GM23248 (cell line): Measurements from ENCODE around the gene APOL1. TPM values are rescaled to one million over a fixed set of nuclear protein-coding genes. Genes with fewer than 3 reads are reported as not detected.

Experiments
- DNase-seq: peaks from one replicate; pipeline ENCODE4 v3.0.0-alpha.2; 2015
- H2AFZ ChIP-seq: fragments of 200-600 bp; sonication (generic); 2 replicates; pipeline ENCODE4 v1.6.1; 2016; ENCODE audit warnings: antibody characterized with exemption
- H3F3A ChIP-seq: fragments of 200-600 bp; sonication (generic); 2 replicates; pipeline ENCODE4 v1.6.1; 2016; ENCODE audit warnings: mild to moderate bottlenecking, antibody characterized with exemption, mixed run types; ENCODE audit not compliant: insufficient read depth
- H3K27ac ChIP-seq: fragments of 200-600 bp; sonication (generic); 2 replicates; pipeline ENCODE4 v1.5.1; 2016; ENCODE audit warnings: mild to moderate bottlenecking
- H3K27me3 ChIP-seq: fragments of 200-600 bp; sonication (generic); replicated peaks from 2 replicates; pipeline ENCODE4 v1.6.1; 2016; ENCODE audit warnings: mild to moderate bottlenecking; ENCODE audit not compliant: insufficient read depth
- H3K36me3 ChIP-seq: fragments of 200-600 bp; sonication (generic); 2 replicates; pipeline ENCODE4 v1.6.1; 2016; ENCODE audit warnings: low read depth, mild to moderate bottlenecking
- H3K4me1 ChIP-seq: fragments of 200-600 bp; sonication (generic); 2 replicates; pipeline ENCODE4 v1.6.1; 2016; ENCODE audit warnings: mild to moderate bottlenecking; ENCODE audit not compliant: insufficient read depth
- H3K4me2 ChIP-seq: fragments of 200-600 bp; sonication (generic); one replicate; pipeline ENCODE4 v1.6.1; 2016; ENCODE audit warnings: mild to moderate bottlenecking; ENCODE audit not compliant: unreplicated experiment
- H3K4me3 ChIP-seq: fragments of 200-600 bp; sonication (generic); 2 replicates; pipeline ENCODE4 v1.5.1; 2016; ENCODE audit warnings: mild to moderate bottlenecking
- H3K79me2 ChIP-seq: fragments of 200-600 bp; sonication (generic); 2 replicates; pipeline ENCODE4 v1.6.1; 2016; ENCODE audit warnings: mild to moderate bottlenecking; ENCODE audit not compliant: insufficient read depth
- H3K9ac ChIP-seq: fragments of 200-600 bp; sonication (generic); 2 replicates; pipeline ENCODE4 v1.6.1; 2016; ENCODE audit warnings: mild to moderate bottlenecking
- H3K9me2 ChIP-seq: fragments of 200-600 bp; sonication (generic); 2 replicates; pipeline ENCODE4 v1.6.1; 2016; ENCODE audit warnings: mixed run types, mild to moderate bottlenecking, moderate library complexity; ENCODE audit not compliant: insufficient read depth
- H3K9me3 ChIP-seq: fragments of 200-600 bp; sonication (generic); one replicate; pipeline ENCODE4 v1.6.1; 2017; ENCODE audit warnings: low read depth
- H4K20me1 ChIP-seq: fragments of 200-600 bp; sonication (generic); 2 replicates; pipeline ENCODE4 v1.6.0; 2016; ENCODE audit not compliant: insufficient read depth
- EZH2 ChIP-seq: fragments of 200-600 bp; sonication (generic); IDR thresholded peaks from 2 replicates; pipeline ENCODE4 v1.6.1; 2018; ENCODE audit warnings: antibody characterized with exemption, mild to moderate bottlenecking; ENCODE audit not compliant: insufficient read depth, poor library complexity, severe bottlenecking
- EZH2phosphoT487 ChIP-seq: fragments of 200-600 bp; sonication (generic); IDR thresholded peaks from 2 replicates; pipeline ENCODE4 v1.6.1; 2018; ENCODE audit warnings: antibody characterized with exemption, moderate library complexity, mild to moderate bottlenecking, low read depth; ENCODE audit not compliant: insufficient read depth
- WGBS, 2 experiments: methylation state at CpG; one replicate each; pipeline ENCODE4 v1.1.6; 2015 to 2017; ENCODE audit warnings: low lambda C conversion rate in 2 of 2, low coverage in 1 of 2; ENCODE audit errors: missing lambda C conversion rate in 2 of 2; 5-methylcytosine and 5-hydroxymethylcytosine counted together
- in situ Hi-C: fragments of 300-500 bp; cut with MboI; formaldehyde crosslinking; loops from 2 replicates; pipeline ENCODE4 v1.15.0; 2020
- polyA plus RNA-seq: library from polyadenylated mRNA; unstranded; fragments of >200 nt; fragmentation: Nextera tagmentation; extraction: Ambion mirVana; gene quantifications from 2 replicates; pipeline ENCODE4 v1.2.1, GENCODE V29; 2016
- total RNA-seq: library from RNA; depleted of rRNA; stranded (reverse); fragments of >200 nt; shearing (Covaris generic); gene quantifications from 2 replicates; pipeline ENCODE4 v1.2.3, GENCODE V29; 2014

APOL1 gene
- total and polyA plus RNA-seq, 2 experiments from 2014 or later, result 8.3 to 12.8 TPM

- H3K36me3 ChIP-seq, result no peaks in the 10 kb centered on the region
- no peaks in the 10 kb centered on the region for H3K9me3 ChIP-seq
- peaks cover 20% of the 10 kb centered on the region for H3K4me1 ChIP-seq
- H3K9ac ChIP-seq, result peak overlapping the region; percentile 92
- H3F3A ChIP-seq, result peaks cover 18% of the 10 kb centered on the region; the same call in 1 of the 2 replicates
- DNase-seq, result no peak
- in situ Hi-C loops, result no loop called here
- peak overlapping the region; percentile 89 for H3K27ac ChIP-seq
- H3K4me3 ChIP-seq, result peak overlapping the region; percentile 81
- H3K9me2 ChIP-seq, result no peaks in the 10 kb centered on the region
- H2AFZ ChIP-seq, result peak overlapping the region; percentile 77
- peak overlapping the region; percentile 100 for H3K4me2 ChIP-seq
- H4K20me1 ChIP-seq, result no peaks in the 10 kb centered on the region
- WGBS, 2 experiments, result 1 to 2% methylated on average over 4 of the region's 4 CpGs
- peaks cover 50% of the 10 kb centered on the region for H3K79me2 ChIP-seq
- no peak for TF ChIP-seq EZH2phosphoT487
- no peak for TF ChIP-seq EZH2
- no peaks in the 10 kb centered on the region for H3K27me3 ChIP-seq
Measured at GRCh38 chr22:36239150-36239400, 13.9 kb upstream of the APOL1 start.

DNA sequence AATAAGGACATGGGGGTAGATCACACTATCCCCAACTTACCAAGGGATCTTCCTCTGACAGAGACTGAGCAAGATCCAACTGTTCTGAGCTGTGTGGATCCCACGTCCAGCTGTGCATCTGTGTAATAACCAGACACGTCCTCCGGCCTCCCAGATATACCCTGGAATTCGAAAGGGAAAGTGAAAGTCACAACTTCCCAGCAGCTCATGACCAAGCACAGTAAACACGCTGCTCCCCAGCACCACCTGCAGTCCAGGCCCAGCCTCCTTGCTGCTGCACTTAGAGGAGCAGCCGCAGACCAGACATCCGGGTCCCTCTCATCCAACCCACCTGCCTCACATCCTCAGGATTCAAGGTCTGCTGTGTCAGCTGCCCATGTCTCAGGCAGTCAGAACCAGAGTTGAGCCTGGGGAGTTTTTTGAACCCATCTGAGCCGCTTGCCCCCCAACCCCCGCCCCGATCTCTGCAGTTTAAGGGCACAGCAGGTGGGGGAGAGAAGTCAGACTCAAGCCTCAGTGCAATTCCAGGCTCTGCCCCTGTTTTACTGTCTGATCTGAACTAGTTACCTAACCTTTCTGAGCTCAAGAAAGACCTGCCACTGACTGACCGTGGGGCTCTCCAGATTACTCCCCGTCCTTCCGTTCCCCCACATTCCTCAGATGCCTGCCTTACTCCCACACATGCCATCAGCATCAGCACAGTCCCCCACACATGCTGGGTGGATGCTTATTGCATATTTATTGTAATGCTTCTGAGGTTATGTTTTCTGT lies 13.3 kb upstream of the APOL1 start, which contains the start of gene APOL2:
TSS of gene APOL2 (minus strand) at position 127 of the 771 bp plus-strand sequence. CDS start 6,365 bp downstream, outside the sequence.
- peak within 1 kb of the TSS; percentile 81 for H3K4me3 ChIP-seq
- peak within 1 kb of the TSS; percentile 100 for H3K4me2 ChIP-seq
- H3K27ac ChIP-seq, result peak within 1 kb of the TSS; percentile 89
- no peaks in the 10 kb centered on the region for H3K9me2 ChIP-seq
- in situ Hi-C loops, result no loop called here
- H4K20me1 ChIP-seq, result no peaks in the 10 kb centered on the region
- H3K27me3 ChIP-seq, result no peaks in the 10 kb centered on the region
- no peaks in the 10 kb centered on the region for H3K36me3 ChIP-seq
- DNase-seq, result peak; percentile 96
- 5 to 6% methylated on average over 12 to 13 of the region's 13 CpGs for WGBS, 2 experiments
- H3K9ac ChIP-seq, result peak within 1 kb of the TSS; percentile 92
- H2AFZ ChIP-seq, result peak within 1 kb of the TSS; percentile 77
- TF ChIP-seq EZH2 (no peak), EZH2phosphoT487 (no peak)
- H3K9me3 ChIP-seq, result no peaks in the 10 kb centered on the region
- peaks cover 23% of the 10 kb centered on the region; the same call in 1 of the 2 replicates for H3F3A ChIP-seq
- H3K79me2 ChIP-seq, result peaks cover 45% of the 10 kb centered on the region
- peaks cover 20% of the 10 kb centered on the region for H3K4me1 ChIP-seq

DNA sequence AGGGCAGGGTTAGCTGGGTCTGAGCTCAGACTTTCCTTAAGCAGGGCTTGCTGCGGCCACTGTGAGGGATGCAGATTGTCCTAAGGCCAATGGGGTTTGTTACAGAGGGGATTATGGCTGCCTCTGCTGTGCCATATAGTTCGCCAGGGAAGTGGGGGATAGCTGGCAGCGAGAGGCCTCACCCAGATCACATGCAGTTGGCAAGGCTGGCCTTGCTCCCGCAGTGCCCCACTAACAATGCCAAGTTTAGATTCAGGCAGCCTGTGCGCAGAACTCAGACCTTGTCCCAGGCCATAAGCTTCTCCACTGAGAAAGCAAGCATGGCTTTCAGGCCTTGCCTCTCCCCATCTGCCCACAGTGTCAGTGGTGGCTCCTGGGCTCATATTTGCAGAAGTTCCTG lies 8.9 kb upstream of the APOL1 start:
- WGBS, 2 experiments, result 50 to 52% methylated on average over 5 of the region's 5 CpGs
- no peak overlapping the region for H3K27ac ChIP-seq

DNA sequence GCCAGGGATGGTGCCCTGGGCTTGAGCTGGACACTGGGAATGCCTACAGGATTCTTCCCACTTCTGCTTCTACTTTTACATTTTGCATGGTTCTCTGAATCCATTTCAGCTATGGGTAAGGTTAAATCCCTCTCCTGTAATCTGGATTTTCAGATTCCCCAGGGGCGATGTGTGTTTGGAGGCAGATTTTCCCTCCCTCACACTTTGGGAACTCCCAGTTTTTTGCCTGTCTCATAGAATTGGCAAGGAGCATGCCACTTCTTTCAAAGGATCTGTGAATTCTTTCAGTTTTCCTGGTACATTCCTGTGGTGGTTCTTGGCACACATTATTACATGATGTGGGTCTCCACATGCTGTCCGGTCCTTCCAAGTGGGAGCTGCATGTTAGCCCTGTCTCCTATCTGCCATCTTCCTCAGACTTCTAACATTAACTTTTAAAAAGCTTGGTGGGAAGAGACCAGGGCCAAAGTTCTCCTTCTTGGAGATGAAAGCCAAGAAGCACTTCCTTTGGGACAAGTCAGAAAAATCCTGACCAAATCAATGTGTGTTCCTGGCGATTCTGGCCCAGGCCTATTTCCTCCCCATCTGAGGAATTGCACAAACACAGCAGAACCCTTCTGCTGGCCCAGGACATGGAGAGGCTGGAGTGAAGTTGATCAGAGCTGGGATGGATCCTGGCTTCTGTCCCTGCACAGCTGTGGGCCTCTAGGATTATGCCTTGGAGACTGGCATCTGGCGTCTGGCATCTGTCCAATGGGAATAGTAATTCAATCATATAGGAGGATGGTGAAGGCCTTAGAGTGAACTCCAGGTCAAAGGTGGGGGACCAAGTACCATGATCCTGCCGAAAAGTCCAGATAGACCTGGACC lies 8.2 kb upstream of the APOL1 start:
- H3K9ac ChIP-seq, result no peak overlapping the region
- no peaks in the 10 kb centered on the region for H4K20me1 ChIP-seq
- H2AFZ ChIP-seq, result 0 out of 2 replicates have a peak overlapping the region, but pooled peaks have one; percentile 4
- in situ Hi-C loops, result no loop called here
- 27 to 41% methylated on average over 5 of the region's 5 CpGs for WGBS, 2 experiments
- H3K9me2 ChIP-seq, result no peaks in the 10 kb centered on the region
- H3K9me3 ChIP-seq, result no peaks in the 10 kb centered on the region
- H3K4me1 ChIP-seq, result peaks cover 22% of the 10 kb centered on the region
- H3K27ac ChIP-seq, result 0 out of 2 replicates have a peak overlapping the region, but pooled peaks have one; percentile 4
- no peak overlapping the region for H3K4me3 ChIP-seq
- H3K36me3 ChIP-seq, result no peaks in the 10 kb centered on the region
- no peak for TF ChIP-seq EZH2
- DNase-seq, result peak; percentile 55
- H3K79me2 ChIP-seq, result no peaks in the 10 kb centered on the region
- no peaks in the 10 kb centered on the region for H3K27me3 ChIP-seq
- H3F3A ChIP-seq, result peaks cover 20% of the 10 kb centered on the region; the same call in 1 of the 2 replicates
- H3K4me2 ChIP-seq, result peak overlapping the region; percentile 12

More for the DNA sequence above, 8.9 kb upstream of the APOL1 start:
- H3K9ac ChIP-seq, result no peak overlapping the region
- peaks cover 23% of the 10 kb centered on the region; the same call in 1 of the 2 replicates for H3F3A ChIP-seq
- no peak for DNase-seq
- no peaks in the 10 kb centered on the region for H4K20me1 ChIP-seq
- no peaks in the 10 kb centered on the region for H3K9me3 ChIP-seq
- H3K4me1 ChIP-seq, result peaks cover 24% of the 10 kb centered on the region
- no peak overlapping the region for H3K4me2 ChIP-seq
- H3K79me2 ChIP-seq, result peaks cover under 1% of the 10 kb centered on the region; the same call in 1 of the 2 replicates
- TF ChIP-seq EZH2 (no peak), EZH2phosphoT487 (no peak)
- no peaks in the 10 kb centered on the region for H3K9me2 ChIP-seq
- in situ Hi-C loops, result no loop called here
- H3K4me3 ChIP-seq, result no peak overlapping the region
- no peaks in the 10 kb centered on the region for H3K27me3 ChIP-seq
- no peaks in the 10 kb centered on the region for H3K36me3 ChIP-seq
- H2AFZ ChIP-seq, result 0 out of 2 replicates have a peak overlapping the region, but pooled peaks have one; percentile 4
